ENCODE measurements around the gene TCP11L2. TPM values are rescaled to one million over a fixed set of nuclear protein-coding genes. Genes with fewer than 3 reads are reported as not detected.

The TCP11L2 gene
- total RNA-seq, 1 donor from 2014 or later = 21.7 TPM

DNA sequence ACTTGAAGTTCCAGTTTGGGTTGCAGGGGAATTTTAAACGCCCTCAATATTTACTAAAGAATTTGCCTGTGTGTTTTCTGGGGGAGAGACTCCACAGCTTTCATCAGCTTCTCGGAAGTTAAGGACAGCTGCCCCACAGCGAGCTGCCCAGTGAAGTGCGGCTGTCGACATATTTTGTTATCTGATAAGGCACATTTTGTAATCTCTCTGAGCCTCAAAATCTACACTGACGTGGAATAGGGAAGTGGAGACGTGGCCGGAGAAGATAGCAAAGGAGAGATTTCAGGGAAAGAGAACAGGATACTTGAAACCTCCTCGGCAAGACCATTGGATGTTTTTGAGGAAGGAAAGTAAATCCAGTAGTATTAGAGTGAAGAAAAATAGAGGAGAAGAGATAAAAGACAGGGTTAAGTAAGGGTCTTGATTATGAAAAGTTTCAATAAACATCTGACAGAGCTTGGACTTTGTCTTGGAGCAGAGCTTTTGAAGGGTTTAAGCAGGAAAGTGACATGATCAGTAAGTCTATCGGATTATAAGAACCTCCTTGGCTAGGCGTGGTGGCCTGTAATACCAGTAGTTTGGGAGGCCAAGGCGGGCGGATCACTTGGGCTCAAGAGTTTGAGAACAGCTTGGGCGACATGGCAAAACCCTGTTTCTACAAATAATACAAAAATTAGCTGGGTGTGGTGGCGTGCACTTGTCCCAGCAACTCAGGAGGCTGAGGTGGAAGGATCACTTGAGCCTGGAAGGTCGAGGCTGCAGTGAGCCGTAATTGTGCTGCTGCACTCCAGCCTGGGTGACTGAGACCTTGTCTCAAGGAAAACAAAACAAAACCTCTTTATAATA, 56.1 kb downstream of the TCP11L2 start:
- Mint-ChIP-seq H3K4me3 (peak overlapping the region; percentile 86), H3K27me3 (ENCODE audit: low read depth) (no peaks in the 10 kb centered on the region), H3K4me1 (peaks cover 14% of the 10 kb centered on the region), H3K9me3 (no peaks in the 10 kb centered on the region), H3K27ac (peak overlapping the region; percentile 97), H3K36me3 (no peaks in the 10 kb centered on the region)
- TF ChIP-seq, protein P1, sequence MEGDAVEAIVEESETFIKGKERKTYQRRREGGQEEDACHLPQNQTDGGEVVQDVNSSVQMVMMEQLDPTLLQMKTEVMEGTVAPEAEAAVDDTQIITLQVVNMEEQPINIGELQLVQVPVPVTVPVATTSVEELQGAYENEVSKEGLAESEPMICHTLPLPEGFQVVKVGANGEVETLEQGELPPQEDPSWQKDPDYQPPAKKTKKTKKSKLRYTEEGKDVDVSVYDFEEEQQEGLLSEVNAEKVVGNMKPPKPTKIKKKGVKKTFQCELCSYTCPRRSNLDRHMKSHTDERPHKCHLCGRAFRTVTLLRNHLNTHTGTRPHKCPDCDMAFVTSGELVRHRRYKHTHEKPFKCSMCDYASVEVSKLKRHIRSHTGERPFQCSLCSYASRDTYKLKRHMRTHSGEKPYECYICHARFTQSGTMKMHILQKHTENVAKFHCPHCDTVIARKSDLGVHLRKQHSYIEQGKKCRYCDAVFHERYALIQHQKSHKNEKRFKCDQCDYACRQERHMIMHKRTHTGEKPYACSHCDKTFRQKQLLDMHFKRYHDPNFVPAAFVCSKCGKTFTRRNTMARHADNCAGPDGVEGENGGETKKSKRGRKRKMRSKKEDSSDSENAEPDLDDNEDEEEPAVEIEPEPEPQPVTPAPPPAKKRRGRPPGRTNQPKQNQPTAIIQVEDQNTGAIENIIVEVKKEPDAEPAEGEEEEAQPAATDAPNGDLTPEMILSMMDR (IDR thresholded peaks at IDR 0.05; ENCODE audit: unreplicated experiment) = no peak
- DNase-seq (ENCODE audit: low spot score in 2 of 2, unreplicated experiment in 2 of 2) = no peak

DNA sequence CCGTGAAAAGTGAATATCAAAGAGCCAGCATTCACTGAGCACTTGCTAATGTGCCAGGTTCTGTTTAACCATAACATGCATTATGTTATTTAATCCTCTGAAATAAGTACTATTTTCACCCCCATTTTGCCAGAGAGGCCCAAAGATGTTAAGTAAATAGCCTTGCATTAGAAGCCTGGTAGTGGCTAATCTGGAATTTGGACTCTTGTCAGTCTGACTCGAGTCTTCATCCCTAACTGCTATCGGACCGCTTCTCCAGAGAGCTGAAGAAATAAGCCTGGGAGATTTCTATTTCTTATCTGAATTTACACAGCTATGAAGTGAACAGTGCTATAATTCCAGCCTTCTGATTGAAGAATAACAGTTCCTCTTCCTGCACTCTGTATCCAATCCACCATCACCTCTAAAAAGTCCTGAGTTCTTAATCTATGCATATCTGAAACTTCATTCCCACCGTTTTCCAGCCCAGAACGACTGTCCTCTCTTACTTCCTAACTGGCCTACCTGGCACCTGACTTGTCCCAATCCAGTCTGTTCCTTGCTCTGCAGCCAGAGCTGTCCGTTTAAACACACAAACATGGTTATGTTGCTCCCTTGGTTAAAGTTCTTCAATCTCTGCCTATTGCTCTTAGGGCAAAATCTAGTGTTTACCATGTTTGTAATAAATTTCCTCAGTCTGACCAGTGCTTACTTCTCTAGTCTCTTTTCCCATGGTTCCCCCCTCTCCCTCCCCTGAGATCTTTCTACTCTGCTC, 57.3 kb downstream of the TCP11L2 start:
- H3K27me3 Mint-ChIP-seq (ENCODE audit: low read depth) = no peaks in the 10 kb centered on the region
- TF ChIP-seq, protein P1 (IDR thresholded peaks at IDR 0.05; ENCODE audit: unreplicated experiment) = no peak

DNA sequence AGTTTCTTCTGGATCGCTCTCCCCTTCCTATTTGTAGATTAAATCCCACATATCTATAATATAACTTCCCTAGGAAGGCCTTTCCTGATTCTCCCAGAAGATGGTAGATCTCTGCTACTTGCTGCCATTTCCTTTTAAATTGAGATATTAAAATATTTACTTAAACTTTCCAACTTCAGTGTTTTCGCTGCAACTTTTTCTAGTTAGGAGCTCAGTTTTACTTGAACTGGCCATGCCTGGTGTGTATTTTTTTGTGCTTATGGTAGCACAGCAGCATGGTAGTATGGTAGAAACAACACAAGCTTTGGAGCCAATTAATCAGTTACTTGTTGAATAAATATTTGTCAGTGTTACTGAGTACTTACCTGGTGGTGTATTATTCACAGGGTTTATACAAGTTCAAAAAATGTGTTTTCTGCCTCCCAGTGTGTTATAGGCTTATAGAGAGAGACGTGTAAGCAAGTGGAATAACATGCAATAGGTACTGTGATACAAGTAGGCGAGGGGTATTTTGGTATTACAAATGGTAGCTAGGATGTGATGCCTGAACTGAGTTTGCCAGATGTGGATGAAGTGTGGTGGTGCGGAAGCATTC, 58.0 kb downstream of the TCP11L2 start:
- Mint-ChIP-seq H3K4me3 (no peak overlapping the region), H3K27me3 (ENCODE audit: low read depth) (no peaks in the 10 kb centered on the region), H3K36me3 (no peaks in the 10 kb centered on the region), H3K9me3 (no peaks in the 10 kb centered on the region), H3K4me1 (peaks cover 14% of the 10 kb centered on the region), H3K27ac (no peak overlapping the region)
- no peak for DNase-seq (ENCODE audit: low spot score in 2 of 2, unreplicated experiment in 2 of 2)
- TF ChIP-seq, protein P1 (IDR thresholded peaks at IDR 0.05; ENCODE audit: unreplicated experiment) = no peak

More for the DNA sequence above, 57.3 kb downstream of the TCP11L2 start:
- Mint-ChIP-seq H3K9me3 (no peaks in the 10 kb centered on the region), H3K36me3 (no peaks in the 10 kb centered on the region), H3K4me1 (peaks cover 14% of the 10 kb centered on the region), H3K27ac (no peak overlapping the region), H3K4me3 (no peak overlapping the region)
- no peak for DNase-seq (ENCODE audit: low spot score in 2 of 2, unreplicated experiment in 2 of 2)

DNA sequence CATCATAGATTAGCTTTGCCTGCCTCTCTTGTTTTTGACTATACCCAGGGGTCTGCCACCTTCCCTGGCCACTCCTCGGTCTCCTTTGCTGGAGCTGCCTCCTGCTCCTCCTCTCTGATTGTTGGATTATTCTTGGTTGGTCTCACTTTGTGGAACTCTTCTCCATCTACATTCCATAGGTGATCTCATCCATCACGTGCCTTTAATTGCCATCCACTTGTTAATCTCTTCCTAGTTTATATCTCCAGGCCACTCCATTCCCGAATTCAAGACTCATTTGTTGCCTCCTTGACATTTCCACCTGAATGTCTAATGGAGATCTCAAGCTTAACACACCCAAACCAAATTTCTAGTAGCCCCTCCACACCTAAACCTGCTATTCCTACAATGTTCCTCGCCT, 60.4 kb downstream of the TCP11L2 start:
- Mint-ChIP-seq H3K4me1 (peaks cover 8% of the 10 kb centered on the region), H3K36me3 (peaks cover 3% of the 10 kb centered on the region), H3K4me3 (no peak overlapping the region), H3K9me3 (no peaks in the 10 kb centered on the region), H3K27ac (no peak overlapping the region), H3K27me3 (ENCODE audit: low read depth) (no peaks in the 10 kb centered on the region)
- no peak for DNase-seq (ENCODE audit: low spot score in 2 of 2, unreplicated experiment in 2 of 2)
- TF ChIP-seq, protein P1 (IDR thresholded peaks at IDR 0.05; ENCODE audit: unreplicated experiment) = no peak

DNA sequence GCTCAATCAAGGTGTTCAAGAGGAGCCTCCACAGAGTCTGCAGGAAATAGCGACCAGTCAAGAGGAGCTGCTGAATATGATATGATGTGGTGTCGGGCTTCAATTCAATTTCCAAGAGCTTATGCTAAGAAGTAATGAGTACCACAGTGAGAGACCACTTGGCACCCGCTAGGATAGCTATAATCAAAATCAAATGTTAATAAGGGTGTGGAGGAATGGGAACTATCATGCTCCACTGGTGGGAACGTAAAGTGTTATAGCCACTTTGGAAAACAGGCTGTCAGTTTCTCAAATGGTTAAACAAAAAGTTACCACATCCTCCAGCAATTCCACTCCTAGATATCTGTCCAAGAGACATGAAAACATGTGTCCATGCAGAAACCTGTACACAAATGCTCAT, 61.7 kb downstream of the TCP11L2 start:
- TF ChIP-seq, protein P1 (IDR thresholded peaks at IDR 0.05; ENCODE audit: unreplicated experiment) = no peak
- Mint-ChIP-seq H3K36me3 (peaks cover 3% of the 10 kb centered on the region), H3K4me3 (no peak overlapping the region), H3K9me3 (no peaks in the 10 kb centered on the region), H3K27ac (no peak overlapping the region), H3K4me1 (no peaks in the 10 kb centered on the region), H3K27me3 (ENCODE audit: low read depth) (no peaks in the 10 kb centered on the region)
- DNase-seq (ENCODE audit: low spot score in 2 of 2, unreplicated experiment in 2 of 2) = no peak

Measured in mesothelial cell of epicardium (in vitro differentiated cells).